ENCODE results near the gene ATG2B.

ATG2B gene, protein sequence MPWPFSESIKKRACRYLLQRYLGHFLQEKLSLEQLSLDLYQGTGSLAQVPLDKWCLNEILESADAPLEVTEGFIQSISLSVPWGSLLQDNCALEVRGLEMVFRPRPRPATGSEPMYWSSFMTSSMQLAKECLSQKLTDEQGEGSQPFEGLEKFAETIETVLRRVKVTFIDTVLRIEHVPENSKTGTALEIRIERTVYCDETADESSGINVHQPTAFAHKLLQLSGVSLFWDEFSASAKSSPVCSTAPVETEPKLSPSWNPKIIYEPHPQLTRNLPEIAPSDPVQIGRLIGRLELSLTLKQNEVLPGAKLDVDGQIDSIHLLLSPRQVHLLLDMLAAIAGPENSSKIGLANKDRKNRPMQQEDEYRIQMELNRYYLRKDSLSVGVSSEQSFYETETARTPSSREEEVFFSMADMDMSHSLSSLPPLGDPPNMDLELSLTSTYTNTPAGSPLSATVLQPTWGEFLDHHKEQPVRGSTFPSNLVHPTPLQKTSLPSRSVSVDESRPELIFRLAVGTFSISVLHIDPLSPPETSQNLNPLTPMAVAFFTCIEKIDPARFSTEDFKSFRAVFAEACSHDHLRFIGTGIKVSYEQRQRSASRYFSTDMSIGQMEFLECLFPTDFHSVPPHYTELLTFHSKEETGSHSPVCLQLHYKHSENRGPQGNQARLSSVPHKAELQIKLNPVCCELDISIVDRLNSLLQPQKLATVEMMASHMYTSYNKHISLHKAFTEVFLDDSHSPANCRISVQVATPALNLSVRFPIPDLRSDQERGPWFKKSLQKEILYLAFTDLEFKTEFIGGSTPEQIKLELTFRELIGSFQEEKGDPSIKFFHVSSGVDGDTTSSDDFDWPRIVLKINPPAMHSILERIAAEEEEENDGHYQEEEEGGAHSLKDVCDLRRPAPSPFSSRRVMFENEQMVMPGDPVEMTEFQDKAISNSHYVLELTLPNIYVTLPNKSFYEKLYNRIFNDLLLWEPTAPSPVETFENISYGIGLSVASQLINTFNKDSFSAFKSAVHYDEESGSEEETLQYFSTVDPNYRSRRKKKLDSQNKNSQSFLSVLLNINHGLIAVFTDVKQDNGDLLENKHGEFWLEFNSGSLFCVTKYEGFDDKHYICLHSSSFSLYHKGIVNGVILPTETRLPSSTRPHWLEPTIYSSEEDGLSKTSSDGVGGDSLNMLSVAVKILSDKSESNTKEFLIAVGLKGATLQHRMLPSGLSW (N-terminal part only)

DNA sequence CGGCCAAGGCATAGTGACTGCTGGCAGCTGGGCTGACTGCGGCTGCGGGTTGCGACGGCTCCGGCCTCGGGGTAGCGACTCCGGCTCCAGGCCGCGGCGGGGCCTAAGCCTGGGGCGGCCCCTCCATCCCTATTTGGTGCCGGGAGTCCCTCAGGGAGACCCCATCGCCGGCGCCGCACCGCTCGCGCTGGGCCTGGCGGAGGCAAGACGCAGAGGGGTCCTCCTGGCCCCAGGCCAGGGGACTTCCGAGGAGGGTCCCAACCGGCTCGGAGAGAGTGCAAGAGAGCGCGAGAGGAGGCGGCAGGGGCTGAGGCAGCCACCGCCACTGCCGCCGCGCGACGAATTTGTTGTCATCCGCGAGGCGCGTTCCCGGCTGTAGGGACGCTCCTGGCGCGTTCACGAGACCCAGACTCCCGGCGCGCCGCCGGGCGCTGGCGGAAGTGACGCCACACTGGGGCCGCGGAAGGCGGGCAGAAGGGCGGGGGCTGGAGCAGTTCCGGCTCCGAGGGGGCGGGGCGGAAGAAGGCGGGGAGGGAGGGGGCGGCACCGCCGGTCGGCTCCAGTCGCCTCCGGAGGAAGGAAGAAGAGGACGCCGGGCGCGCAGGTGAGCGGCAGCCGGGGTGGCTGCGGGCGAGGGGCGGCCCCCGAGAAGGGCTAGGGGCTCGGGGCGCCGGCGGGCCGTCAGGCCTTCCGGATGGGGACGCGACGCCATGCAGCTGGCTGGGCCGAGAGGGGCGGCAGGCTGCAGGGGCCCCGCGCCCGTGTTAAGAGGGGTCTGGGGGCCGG, at the start of gene ATG2B, which contains the start of gene GSKIP:
TSS of gene ATG2B (minus strand) at position 377 of the 786 bp plus-strand sequence. CDS start at position 12, 365 bp downstream.
TSS of gene GSKIP (plus strand) at position 562 of the 786 bp plus-strand sequence. CDS start 18,722 bp downstream, outside the sequence.
- peak; percentile 68 for DNase-seq (ENCODE audit: low read depth)

DNA sequence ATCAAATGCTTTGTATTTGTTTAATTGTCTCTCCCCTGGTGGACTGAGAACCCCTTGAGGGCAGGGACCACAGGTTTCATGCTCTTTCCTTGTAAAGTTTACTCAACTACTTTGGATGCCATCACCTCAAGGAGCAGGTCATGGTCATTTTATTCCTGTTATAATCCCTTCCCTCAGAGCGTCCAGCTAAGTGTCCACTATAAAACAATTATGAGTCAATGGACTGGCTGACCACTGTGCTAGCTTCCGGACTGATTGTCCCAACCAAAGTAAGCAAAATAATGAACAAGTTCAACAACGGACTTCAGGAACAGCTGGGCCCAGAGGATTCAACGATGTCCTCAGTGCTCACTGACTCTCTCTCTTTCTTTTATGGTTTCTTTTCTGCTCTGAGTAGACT, 47.0 kb upstream of the ATG2B start:
- DNase-seq (ENCODE audit: low read depth): no peak

DNA sequence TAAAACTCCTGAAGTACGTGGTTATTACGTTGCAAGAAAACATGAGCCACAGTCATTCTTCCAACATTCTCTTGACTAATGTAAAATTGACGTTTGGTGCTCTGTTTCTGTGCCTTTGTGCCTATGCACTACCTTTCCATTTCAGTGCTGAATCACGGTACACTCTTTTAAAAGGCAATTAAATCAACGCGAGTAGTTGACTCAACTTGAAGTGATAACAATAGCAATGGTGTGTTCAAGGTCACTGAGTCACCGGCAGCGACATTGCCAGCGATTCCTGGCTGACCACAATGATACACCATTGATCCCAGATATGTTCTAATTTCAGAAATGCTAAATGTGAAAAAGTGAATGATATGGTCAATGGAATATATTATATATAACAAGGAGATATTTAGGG, 46.6 kb upstream of the ATG2B start:
- DNase-seq (ENCODE audit: low read depth): no peak

DNA sequence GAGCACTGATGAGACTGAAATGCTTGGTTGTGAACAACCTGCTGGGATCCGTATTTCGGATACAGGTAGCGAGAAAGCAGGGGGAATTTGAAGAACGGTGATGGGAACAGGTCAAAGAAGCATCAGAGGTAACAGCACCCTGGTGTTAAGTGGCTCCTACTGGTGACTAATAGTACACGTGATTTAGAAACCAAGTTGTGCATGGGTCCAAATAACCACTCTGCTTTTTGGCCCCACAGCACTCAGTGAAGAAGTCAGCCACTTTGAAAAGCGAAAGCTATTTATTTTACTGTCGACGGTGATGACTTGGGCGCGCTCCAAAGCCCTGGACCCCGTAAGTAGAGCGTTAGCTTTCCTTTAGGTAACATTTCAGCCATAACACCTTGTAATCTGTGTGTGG, 45.5 kb upstream of the ATG2B start:
- DNase-seq (ENCODE audit: low read depth): no peak

DNA sequence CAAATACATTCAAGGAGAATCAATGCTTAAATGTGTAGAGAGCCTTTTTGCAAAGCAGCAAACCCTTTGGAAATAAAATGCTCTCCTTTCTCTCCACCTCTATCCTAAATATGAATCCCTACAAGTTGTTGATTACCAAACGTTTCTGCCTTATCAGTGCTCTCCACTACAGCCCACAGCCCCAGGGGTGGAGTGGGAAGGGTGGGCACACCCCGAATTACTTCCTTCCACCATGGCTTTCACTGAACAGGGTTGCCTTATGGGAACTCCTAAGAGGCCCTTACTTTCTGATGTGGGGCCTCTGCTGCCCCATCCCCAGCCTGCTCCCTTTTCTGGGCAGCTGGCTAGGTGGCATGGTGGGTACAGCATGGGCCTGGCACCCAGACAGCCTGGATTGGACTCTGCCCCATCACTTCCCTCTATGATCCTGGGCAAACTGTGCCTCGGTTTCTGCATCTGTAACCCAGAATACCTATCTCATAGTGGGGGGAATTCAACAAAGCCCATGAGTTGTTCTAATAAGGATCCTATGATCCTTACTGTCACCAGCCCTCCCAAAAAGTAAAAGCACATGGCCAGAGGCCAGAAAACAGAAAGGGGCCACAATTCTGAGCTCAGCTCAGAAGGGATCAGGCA, 44.9 kb upstream of the ATG2B start:
- DNase-seq (ENCODE audit: low read depth): no peak

DNA sequence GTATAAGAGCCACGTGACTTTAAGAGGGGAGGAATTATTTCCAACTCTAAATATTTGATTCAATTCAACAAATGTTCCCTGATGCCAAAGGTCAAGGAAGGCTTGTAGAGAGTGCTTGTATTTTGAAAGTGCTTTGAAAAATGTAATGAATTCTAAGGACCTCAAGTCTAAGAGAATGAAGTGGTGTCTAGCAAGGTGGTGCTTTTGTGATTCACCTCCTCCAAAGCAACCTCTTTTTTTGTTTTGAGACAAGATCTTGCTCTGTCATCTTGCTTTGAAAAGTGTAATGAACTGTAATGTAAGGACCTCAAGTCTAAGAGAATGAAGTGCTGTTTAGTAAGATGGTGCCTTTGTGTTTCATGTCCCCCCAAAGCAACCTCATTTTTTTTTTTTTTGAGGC, 42.5 kb upstream of the ATG2B start:
- DNase-seq (ENCODE audit: low read depth): no peak

DNA sequence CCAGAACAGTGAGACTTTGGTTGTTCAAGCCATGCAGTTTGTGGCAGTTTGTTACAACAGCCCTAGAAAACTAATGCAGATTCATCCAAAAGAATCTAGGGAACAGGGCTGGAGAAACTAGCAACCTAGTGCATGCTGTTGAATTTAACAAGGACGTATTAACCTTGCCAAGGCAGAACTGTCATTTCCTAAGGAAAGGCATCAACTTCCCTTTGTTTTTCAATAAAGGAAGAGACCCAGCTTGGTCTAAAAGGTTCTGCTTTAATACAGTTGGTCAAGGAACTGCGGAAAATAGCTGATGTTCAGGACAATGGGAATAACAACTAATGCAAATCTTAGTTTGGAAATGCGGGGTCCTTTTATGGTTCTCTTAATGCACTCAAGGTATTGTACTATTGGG, 40.3 kb upstream of the ATG2B start:
- no peak for DNase-seq (ENCODE audit: low read depth)

DNA sequence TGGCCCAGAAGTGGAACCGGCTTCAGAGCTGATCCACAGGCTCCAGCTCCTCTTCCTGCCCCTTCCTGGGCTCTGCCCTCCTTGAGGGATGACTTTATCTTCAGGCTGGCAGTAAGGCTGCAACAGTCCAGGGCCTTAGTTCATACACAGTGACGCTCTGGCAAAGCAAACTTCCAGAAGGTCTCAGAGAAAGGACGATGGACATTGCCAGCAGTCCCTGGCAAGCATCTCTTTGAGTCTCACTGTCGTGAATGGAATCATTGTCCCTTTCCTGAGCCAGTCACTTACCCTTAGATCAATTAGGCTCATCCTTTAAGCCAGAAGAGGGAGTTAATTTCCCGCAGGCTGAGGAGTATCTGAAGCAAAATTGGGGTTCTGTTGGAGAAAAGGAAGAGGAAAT, 37.4 kb upstream of the ATG2B start:
- no peak for DNase-seq (ENCODE audit: low read depth)

DNA sequence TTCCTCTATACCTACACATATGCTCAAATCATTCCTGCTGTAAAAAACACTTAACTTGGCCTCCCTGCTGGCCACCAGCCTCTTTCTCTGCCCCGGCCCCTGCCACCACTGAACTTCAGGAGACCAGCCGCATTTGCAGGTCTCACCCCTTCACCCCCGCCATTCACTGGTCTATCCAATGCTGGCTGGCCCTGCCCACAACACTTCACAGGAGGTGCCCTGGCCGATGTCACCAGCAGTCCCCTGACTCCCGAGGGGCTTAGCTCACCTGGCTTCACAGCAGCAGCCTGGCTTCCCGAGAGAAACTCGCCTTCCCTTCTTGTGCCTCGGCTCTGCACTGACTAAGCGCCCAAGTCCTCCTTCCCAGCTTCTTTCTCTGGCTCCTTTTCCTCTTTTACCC, 36.3 kb upstream of the ATG2B start:
- no peak for DNase-seq (ENCODE audit: low read depth)

DNA sequence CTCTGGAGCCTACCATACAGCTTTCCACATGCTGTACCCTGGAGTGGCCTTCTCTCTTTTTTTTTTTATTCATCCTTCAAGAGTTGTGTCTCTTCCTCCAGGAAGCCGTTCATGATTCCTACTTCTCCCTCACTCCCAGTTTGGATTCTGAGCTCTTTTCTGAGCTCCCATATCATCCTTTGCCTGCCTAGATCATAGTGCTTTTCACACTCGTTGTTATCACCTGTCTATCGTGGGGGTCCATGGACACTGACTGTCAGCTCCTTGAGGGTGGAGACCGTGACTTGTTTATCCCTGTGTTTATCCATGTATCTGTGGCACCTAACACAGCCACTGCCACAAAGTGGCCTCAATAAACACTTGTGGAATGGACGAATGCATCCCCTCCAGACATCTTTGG, 35.8 kb upstream of the ATG2B start:
- no peak for DNase-seq (ENCODE audit: low read depth)

DNA sequence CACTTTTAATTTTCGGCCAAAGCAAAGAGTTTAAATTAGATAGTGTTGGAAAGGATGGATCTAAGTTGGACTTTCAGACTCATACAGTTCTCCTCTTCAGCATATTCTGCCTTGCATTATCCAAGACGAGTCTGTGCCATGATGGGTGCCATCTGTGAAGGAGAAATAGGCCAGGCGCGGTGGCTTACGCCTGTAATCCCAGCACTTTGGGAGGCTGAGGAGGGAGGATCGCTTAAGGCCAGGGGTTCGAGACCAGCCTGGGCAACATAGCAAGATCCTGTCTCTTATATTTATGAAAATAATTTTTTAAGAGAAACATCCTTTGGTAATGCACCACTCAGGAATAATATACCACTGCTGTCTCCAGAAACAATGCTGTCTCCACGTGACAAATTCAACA, 35.3 kb upstream of the ATG2B start:
- DNase-seq (ENCODE audit: low read depth): no peak

DNA sequence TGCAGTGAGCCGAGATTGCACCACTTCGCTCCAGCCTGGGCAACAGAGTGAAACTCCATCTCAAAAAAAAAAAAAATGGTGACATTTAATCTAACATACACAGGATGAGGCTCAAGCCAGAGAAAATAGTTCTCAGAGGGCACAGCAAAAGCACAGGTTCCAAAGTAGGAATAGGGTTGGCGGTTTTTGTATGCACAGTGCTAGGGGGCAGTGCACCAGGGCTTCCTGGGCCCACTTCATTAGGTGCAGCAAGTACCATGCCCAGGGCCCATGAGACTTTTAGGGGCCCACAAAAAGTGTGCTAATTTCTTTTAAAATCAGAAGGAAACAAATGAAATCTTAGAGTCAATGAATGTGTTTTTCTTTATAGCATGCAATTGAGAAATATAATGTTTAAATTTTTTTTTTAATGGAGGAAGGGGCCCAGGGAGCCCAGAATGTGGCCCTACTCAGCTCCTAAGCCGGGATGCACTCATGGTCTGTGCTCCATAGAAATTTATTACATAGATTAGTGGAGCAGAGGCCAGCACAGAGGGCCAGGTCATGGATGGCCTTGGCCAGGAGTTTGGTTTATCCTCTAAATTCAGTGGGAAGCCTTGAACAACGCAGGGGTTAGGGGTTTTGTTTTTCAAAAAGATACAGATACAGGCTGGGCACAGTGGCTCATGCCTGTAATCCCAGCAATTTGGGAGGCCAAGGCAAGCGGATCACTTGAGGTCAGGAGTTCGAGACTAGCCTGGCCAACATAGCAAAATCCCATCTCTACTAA, 31.1 kb upstream of the ATG2B start:
- DNase-seq (ENCODE audit: low read depth): no peak

DNA sequence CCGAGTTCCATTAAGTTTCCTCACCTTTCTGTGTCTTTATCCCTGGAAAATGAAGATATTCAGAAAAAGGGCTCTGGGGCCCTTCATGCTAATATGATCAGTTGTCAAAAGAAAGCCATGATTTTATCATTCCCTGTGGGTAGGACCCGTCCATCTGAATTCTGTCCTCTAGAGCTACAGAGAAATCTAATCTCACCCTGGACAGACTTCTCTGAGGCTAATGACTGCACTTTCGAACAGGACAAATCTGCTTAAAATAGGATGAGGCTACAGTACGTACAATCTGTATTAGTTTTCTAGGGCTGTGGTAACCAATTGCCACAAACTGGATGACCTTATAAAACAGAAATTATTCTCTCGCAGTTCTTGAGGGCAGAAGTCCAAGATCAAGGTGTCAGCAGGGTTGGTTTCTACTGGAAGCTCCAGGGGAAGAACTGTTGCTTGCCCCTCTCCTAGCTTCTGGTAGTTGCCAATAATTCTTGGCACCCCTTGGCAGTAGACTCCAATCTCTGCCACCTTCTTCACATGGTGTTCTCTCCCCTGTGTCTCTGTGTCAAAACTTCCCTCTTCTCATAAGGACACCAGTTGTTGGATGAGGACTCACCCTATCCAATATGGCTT, 30.0 kb upstream of the ATG2B start:
- DNase-seq (ENCODE audit: low read depth): no peak

DNA sequence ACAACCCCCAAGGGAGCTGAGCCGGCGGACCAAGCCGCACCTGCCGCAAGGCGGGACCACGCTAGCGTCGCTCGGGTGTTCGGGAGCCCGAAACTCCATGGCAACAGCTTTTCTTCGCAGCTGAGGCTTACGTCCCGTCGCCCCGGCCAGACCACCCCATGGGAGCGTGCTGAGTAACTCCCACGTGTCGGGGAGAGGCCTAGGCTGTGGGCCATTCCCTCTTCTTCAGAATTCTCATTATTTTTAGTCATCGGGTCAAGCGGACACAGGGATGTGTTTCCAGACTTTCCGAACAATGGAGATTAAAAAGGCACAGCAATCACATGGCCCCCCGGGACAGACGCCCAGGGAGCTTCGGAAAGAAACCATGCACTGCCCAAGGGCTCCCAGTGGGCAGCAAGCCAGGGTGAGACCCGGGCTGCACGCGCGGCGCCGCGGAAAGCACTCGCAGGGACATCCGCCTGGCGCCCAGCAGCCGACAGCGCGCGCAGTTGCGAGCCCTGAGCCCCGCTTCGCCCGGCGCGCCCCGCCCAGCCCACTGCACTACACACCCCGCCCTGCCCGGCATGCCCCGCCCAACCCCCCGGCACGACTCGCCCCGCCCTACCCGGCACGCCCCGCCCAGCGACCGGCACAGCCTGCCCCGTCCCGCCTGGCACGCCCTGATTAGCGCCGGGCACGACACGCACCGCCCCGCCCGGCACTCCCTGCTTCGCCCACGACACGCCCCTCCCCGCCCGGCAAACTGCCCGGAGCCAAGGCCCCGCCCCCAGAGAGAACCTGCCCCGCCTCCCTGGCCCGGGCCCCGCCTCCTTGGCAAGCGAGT, 28.4 kb upstream of the ATG2B start:
- DNase-seq (ENCODE audit: low read depth): peak; percentile 51

DNA sequence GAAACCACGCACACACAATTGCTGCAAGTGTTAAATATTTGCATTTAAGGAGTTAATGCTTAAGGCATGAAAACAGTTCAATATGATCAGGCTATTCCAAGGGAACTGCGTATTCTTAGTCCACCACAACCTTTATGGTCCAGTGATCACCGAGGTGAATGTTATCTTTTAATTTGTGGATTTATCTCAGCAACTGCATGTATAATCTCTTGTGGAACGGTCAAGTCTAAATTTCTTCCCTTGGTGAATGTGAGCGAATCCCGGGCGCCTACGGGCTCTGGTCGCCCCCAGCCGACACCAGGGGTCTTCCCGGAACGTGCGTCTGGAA, 27.8 kb upstream of the ATG2B start:
- DNase-seq (ENCODE audit: low read depth): no peak

DNA sequence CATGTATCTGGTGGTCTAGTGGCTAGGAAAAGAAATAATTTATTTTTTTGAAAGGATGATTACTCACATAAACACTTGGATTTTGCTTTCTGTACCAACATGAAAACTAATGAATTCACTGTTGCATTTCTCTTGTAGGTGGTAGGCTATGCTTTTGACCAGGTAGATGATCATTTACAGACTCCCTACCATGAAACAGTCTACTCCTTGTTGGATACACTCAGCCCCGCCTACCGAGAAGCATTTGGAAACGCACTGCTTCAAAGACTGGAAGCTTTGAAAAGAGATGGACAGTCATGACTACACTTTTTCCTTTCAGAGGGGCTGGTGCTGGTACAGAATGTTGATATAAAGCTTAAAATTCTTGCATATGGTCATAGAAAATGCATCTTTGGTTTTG, 22.2 kb upstream of the ATG2B start:
- DNase-seq (ENCODE audit: low read depth): no peak

DNA sequence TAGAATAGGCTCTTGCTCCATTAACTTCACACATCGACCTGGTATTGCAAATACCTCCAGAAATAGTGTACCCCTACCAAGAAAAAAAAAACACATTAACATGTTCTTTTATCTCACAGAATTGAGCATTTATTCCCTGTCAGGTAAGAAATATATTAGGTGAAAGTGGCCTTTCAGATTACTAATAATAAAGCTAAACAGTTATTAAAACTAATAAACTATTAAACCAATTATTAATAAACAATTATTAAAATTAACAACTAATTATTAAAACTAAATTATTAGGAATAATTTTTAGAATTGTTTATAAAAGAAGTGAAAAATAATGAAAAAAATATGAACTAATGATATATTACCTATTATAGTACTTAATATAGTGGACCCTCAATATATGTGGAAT, 21.6 kb upstream of the ATG2B start:
- no peak for DNase-seq (ENCODE audit: low read depth)

DNA sequence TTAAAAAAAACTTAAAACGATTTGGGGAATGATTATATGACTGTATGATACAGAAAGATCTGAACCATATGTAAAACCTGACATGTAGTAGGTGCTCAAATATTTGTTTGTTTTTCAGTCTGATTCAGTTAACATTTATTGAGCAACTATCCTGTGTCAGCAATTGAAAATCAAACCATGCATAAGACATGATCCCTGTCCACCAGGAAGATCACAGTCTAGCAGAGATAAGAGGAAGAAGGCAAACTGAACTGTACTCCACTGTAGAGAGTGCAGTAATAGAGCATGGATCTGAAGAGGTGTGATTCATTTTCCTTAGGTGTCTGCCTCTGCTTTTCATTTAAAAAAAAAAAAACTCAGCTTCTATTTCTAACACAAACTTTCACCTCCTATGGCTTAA, 20.9 kb upstream of the ATG2B start:
- DNase-seq (ENCODE audit: low read depth): no peak

DNA sequence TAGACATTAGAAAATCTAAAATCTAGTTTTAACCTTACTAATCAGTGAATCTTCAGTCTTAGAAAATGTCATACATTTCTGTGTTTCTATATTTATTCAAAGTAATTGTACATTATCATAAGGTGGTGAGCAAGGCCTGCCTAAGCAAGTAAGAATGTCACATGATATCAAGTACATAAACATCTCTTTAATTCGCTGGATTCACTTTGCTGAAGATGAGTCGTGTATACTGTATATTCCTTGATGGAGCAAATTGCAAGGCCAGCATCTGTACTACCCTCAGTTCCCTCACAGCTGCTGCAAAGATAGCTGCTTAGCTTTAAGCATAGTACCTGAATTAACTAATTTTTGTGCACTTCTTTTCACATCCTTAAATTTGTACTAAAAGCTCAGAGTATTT, 20.3 kb upstream of the ATG2B start:
- no peak for DNase-seq (ENCODE audit: low read depth)
